Thyroid gland (tissue), 4 donors: ENCODE results near the gene PPM1F.

ENCODE experiments used
- CTCF ChIP-seq, 6 experiments: fragments of 200-600 bp in 3 of 6; fragments of 450-650 bp in 3 of 6; sonication (generic) in 3 of 6; IDR thresholded peaks; one replicate each; pipeline ENCODE4 v1.5.1; 2016 to 2019; ENCODE audit warnings: antibody characterized with exemption in 6 of 6, mild to moderate bottlenecking in 2 of 6, inconsistent platforms in 1 of 6, moderate library complexity in 1 of 6
- POLR2A ChIP-seq, 2 donors: fragments of 450-650 bp; IDR thresholded peaks; one replicate each; pipeline ENCODE4 v1.6.1; 2017; ENCODE audit warnings: antibody characterized with exemption in 2 of 2, mild to moderate bottlenecking in 2 of 2, moderate library complexity in 1 of 2

GRCh38 chr22:21926728-21927127, 25.9 kb downstream of the PPM1F start:
- TF ChIP-seq CTCF (IDR thresholded peaks at IDR 0.05) (no peak), POLR2A (IDR thresholded peaks at IDR 0.05) (no peak)
